ENCODE results near the gene EPHB6.

The EPHB6 gene

DNA sequence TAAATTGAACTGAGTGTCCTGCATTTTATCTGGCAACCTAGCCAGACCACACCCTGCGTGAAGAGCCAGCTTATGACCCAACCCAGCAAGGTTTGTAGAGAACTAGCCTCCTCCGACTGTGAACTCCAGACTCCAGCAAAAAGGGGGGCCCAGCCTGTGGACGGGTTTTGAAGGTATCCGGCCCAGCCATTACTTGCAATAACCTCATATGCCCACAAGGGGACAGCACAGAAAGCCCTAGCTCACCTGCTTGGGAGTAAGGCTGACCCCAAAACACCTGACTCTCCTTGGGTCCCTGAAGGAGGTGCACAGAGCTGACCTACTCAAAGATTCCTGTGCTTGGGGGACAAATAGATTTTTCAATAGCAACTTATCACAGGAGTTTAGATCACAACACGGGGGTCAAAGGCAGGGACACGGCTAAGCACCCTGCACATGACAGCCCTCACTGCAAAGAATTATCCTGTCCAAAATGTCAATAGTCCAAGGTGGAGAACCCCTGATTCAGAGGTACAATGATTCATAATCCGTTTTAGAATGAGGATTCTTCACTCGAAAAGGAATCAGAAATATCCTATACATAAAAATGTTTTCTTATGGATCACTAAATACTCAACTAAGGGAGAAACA is 26.1 kb downstream of the EPHB6 start:
- peak; percentile 85 for DNase-seq (ENCODE audit: low spot score)

- DNase-seq (ENCODE audit: low spot score): no peak
Measured at GRCh38 chr7:142881586-142882337, 26.9 kb downstream of the EPHB6 start.

GRCh38 chr7:142882338-142882678 is 27.4 kb downstream of the EPHB6 start:
- DNase-seq (ENCODE audit: low spot score): no peak

DNA sequence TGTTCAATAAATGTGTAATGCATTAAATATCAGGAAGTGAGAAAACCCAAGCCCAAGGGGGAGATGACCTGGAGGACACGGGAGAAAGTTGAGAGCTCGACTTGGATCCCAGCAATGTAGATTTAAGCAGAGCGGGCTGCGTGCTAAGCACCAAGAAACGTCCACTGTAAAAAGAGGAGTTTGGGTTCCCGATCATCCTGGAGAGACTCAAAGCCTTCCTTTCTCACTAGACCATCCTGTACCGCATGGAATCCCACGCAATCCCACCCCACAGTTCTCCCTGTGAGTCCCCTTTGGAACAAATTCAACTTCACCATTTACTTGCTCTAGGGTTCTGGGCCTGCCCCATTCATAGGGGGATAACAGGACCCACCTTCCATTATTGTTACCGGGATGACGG is 28.3 kb downstream of the EPHB6 start:
- DNase-seq (ENCODE audit: low spot score): no peak

GRCh38 chr7:142883571-142884285 is 28.9 kb downstream of the EPHB6 start:
- no peak for DNase-seq (ENCODE audit: low spot score)

- no peak for DNase-seq (ENCODE audit: low spot score)
Measured at GRCh38 chr7:142884286-142884640, 29.4 kb downstream of the EPHB6 start.

DNA sequence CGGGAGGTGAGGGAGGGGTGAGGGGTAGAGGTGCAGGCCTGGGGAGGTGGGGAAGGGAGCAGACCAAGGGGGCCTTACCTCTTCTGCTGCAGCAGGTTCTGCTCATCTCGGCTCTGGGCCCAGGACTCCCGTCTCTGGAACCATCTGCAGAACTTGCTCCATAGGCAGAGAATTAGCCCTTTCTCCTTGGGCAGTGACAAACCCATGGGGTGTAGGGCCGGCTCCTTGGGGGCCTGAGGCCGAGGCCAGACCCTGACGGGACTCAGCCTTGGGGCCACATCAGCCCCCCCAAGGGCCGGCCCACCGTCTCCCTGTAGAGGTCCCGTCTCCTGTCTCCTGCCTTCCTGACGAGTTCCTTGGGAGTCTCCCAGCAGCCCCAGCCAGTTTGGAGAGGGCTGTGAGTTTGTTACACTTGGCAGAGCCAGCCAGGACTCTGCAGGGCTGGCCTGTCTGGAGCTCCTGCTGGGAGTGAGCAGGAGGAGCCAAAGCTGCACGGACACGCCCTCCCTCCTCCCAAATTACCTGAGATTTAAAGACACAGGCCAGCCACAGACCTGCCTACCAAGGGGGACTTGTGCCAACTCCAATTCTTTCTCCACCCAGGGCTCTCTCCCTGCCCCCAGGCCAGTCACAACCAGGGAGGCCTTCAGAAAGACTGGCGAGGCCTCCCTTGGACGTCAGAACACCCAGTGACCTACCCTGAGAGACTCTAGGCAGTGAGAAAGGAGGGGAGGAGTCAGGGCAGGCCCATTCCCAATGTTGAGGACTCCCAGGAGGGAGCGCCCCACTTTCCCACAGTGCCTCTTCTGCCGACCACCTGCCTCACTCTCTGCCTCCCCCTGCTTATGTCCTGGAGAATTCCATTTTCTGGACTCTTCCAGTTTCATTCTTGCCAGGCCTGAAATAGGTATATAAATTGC is 30.7 kb downstream of the EPHB6 start, which contains the start of gene TRPV6:
TSS of gene TRPV6 (minus strand) at position 435 of the 920 bp plus-strand sequence.
- peak; percentile 85 for DNase-seq (ENCODE audit: low spot score)

GRCh38 chr7:142886866-142887265 is 32.0 kb downstream of the EPHB6 start:
- DNase-seq (ENCODE audit: low spot score): no peak

DNA sequence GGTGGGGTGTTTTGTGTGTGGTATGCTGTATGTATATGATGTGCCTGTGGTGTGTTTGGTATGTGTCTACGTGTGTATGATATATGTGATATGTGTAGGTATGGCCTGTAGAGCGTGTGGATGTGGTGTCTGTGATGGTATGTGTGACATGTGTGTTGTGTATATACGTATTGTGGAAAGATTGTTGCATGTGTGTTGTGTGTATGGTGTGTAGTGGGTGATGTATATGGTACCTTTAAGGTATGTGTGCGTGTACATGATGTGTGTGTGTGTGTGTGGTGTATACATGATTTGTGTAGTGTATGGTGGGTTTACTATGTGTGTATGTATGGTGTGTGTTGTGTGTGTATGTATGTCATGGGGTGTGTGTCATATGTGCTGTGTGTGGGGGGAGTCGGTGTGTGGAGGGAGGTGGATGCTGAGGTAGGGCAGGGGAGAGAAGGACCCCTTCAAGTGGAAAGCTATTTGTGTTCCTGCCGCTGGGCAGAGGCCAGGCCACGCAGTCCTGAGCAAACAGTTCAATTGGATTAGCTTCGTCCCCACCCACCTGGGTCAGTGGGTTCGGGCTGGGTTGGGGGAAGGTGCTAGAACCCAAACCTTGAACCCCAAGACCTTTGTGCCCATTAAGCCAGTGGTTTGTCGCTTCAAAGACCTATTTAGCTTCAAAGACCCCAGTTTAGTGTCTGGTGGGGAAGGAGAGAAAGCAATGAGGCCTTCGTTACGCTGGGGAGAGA is 32.6 kb downstream of the EPHB6 start:
- DNase-seq (ENCODE audit: low spot score): no peak

DNA sequence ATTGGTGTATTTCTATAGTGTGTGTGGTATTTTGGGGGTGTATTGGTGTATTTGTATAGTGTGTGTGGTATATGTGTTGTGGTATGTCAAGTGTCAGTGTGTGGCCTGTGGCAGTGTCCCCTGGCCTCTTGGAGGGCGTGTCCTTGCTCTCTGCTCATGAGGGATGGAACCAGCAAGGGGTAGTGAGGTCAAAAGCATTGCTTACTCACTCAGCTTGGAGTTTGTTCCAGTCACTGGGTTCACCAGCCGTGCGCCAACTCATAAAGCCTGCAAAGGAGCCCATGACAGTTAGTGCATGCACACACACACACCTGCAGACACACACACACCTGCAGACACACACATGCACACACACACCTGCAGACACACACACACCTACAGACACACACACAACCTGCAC is 34.9 kb downstream of the EPHB6 start:
- no peak for DNase-seq (ENCODE audit: low spot score)

- DNase-seq (ENCODE audit: low spot score): no peak
Measured at GRCh38 chr7:142890874-142891485, 36.1 kb downstream of the EPHB6 start.

DNA sequence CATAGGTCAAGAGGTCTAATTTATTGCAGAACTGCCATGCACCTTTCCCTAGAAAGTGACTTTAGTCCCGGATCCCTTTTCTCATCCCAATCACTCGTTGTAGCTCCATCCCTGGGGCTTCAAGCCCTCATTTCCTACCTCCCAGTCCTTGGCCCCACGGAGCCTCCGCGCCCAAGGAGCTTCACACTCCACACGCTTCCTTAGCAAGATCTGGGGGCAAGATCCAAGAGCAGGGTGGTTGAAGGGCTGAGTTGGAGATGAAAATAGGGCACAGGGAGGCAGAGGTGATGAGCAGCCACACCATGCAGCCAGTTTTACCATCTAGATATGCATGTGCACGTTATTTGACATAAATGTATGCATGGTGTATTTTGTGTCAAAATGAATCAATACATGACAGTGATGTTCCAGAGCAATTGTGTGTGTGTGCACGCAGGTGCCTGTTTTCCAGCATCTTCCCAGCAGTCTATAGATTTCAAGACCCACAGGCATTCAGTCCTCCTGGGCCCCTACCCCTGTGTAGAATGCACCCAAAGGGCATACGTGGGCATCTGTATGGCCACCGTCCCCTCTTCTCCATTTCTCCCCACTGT is 36.7 kb downstream of the EPHB6 start:
- DNase-seq (ENCODE audit: low spot score): no peak

DNA sequence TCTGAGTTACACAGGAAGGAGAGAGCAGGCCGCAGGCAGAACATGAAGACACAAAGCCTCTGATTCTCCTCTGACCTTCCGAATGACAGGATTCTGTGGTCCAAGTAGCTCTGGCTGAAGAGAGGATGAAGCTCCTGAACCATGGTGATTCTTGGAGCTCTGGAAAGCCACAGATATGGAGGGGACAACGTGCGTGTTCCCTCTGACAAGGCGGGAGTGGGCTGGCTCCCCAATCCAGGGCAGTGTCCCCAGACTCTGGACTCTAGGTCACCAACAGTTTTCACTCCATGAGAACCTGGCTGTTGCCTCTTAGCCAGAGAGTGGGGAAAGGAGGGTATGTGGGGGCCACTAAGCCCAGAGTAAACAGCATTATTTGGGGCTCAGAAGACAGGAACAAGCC is 38.1 kb downstream of the EPHB6 start:
- no peak for DNase-seq (ENCODE audit: low spot score)

- DNase-seq (ENCODE audit: low spot score): no peak
Measured at GRCh38 chr7:142894112-142894984, 39.5 kb downstream of the EPHB6 start.

DNA sequence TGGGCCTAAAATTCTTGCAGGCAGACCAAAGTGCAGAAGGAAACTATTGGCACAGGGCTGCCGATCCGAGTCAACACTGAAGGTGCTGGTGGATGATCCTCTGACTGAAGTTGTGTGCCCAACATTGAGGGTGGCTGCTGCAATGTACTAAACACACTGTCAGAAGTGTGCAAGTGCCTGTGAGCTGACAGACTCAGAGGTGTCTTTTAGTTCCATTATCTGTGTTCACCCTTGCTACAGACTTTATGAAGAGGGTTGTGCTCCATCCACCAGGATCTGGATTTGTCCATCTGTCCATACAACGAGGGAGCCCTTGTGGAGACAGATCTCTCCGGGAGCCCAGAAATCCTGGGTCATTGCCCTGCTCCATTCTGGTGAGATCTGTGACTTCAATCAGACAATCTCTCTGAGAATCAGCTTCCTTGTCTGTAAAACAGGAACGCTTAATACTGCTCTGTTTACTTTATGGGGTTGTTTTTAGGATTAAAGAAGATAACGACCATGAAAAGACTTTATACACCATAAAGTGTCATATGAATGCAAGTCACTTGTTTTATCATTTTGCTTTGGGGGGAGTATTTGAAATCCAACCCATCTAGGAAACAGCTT is 40.2 kb downstream of the EPHB6 start:
- no peak for DNase-seq (ENCODE audit: low spot score)

- no peak for DNase-seq (ENCODE audit: low spot score)
Measured at GRCh38 chr7:142896151-142896550, 41.3 kb downstream of the EPHB6 start.

GRCh38 chr7:142896741-142897379 is 42.0 kb downstream of the EPHB6 start:
- no peak for DNase-seq (ENCODE audit: low spot score)

DNA sequence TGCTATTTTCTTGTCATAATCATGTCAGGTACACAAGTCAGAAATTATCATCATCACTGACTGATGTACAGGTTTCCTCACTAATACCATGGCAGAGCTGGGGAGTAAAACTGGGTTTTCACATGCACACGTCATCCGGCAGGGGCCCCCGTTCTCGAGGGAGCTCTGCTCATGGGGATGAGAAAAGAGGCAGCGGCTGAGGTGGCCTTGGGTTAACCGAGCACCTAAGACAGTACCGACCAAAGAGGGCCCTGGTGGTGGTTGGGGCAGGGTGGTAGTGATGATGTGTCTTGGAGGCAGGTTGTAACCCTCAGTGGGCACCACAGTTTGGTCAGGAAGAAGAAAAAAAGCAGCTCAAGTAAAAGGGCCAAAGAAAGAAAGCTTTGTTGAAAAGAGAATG is 42.8 kb downstream of the EPHB6 start:
- no peak for DNase-seq (ENCODE audit: low spot score)
